ENCODE data around the gene VWCE. TPM values are rescaled to one million over a fixed set of nuclear protein-coding genes. Genes with fewer than 3 reads are reported as not detected.

The VWCE gene
- total RNA-seq, 1 donor from 2014 or later = 2.3 TPM

GRCh38 chr11:61328351-61328750, 33.2 kb upstream of the VWCE start:
- no peak for DNase-seq (ENCODE audit: low read depth in 2 of 2)

GRCh38 chr11:61327669-61328071, 32.6 kb upstream of the VWCE start:
- DNase-seq (ENCODE audit: low read depth in 2 of 2) = no peak

- DNase-seq (ENCODE audit: low read depth in 2 of 2) = no peak
These were observed 30.7 kb upstream of the VWCE start for GRCh38 chr11:61325649-61326414.

- no peak for DNase-seq (ENCODE audit: low read depth in 2 of 2)
These were observed 20.1 kb upstream of the VWCE start for GRCh38 chr11:61315260-61315659.

GRCh38 chr11:61310749-61311148, 15.6 kb upstream of the VWCE start:
- DNase-seq (ENCODE audit: low read depth in 2 of 2) = no peak

GRCh38 chr11:61309739-61310138, 14.6 kb upstream of the VWCE start:
- no peak for DNase-seq (ENCODE audit: low read depth in 2 of 2)

GRCh38 chr11:61309141-61309540, 14.0 kb upstream of the VWCE start:
- no peak for DNase-seq (ENCODE audit: low read depth in 2 of 2)

GRCh38 chr11:61307354-61307753, 12.2 kb upstream of the VWCE start:
- no peak for DNase-seq (ENCODE audit: low read depth in 2 of 2)

GRCh38 chr11:61306221-61306620, 11.1 kb upstream of the VWCE start:
- DNase-seq (ENCODE audit: low read depth in 2 of 2) = no peak

GRCh38 chr11:61305417-61305816, 10.3 kb upstream of the VWCE start:
- no peak for DNase-seq (ENCODE audit: low read depth in 2 of 2)

GRCh38 chr11:61303725-61304124, 8.6 kb upstream of the VWCE start:
- DNase-seq (ENCODE audit: low read depth in 2 of 2) = no peak

GRCh38 chr11:61302550-61302949, 7.4 kb upstream of the VWCE start:
- DNase-seq (ENCODE audit: low read depth in 2 of 2) = no peak

GRCh38 chr11:61298663-61299244, 3.6 kb upstream of the VWCE start:
- DNase-seq (ENCODE audit: low read depth in 2 of 2) = no peak

- peak; percentile 83 to 97 for DNase-seq (ENCODE audit: low read depth in 2 of 2)
These were observed 2.6 kb upstream of the VWCE start for GRCh38 chr11:61297746-61298145.

- DNase-seq (ENCODE audit: low read depth in 2 of 2) = no peak
These were observed 2.2 kb upstream of the VWCE start for GRCh38 chr11:61297341-61297740.

GRCh38 chr11:61295596-61295926, 445 bp upstream of the VWCE start:
- DNase-seq (ENCODE audit: low read depth in 2 of 2) = peak in 1 of 2 donors; percentile 20

GRCh38 chr11:61293867-61294716, 1.0 kb downstream of the VWCE start:
- DNase-seq (ENCODE audit: low read depth in 2 of 2) = peak in 1 of 2 donors; percentile 69

- DNase-seq (ENCODE audit: low read depth in 2 of 2) = no peak
These were observed 2.8 kb downstream of the VWCE start for GRCh38 chr11:61292356-61292755.

GRCh38 chr11:61290905-61291690, 4.0 kb downstream of the VWCE start:
- no peak for DNase-seq (ENCODE audit: low read depth in 2 of 2)

- DNase-seq (ENCODE audit: low read depth in 2 of 2) = no peak
These were observed 7.7 kb downstream of the VWCE start for GRCh38 chr11:61287338-61287977.

GRCh38 chr11:61283613-61284012, 11.5 kb downstream of the VWCE start:
- DNase-seq (ENCODE audit: low read depth in 2 of 2) = no peak

All from dermis microvascular lymphatic vessel endothelial cell (primary cell).